Gastrocnemius medialis (tissue), 4 donors: ENCODE measurements around the gene LCAT. TPM values are rescaled to one million over a fixed set of nuclear protein-coding genes. Genes with fewer than 3 reads are reported as not detected.
A peak's percentile ranks its signal among the peaks of the same experiment; 100 is the strongest.

ENCODE experiments used
- ATAC-seq, 2 donors: fragments of 150-250 bp; one replicate each; pipeline ENCODE4 v1.9.1; 2016
- DNase-seq, 2 donors: peaks; one replicate each; pipeline ENCODE4 v3.0.0-alpha.2; 2019
- H3K27ac ChIP-seq, 4 donors: fragments of 200-600 bp; sonication (generic); 1 replicate in 1 of 4; 2 replicates in 3 of 4; pipeline ENCODE4 v1.5.1; 2016 to 2018; ENCODE audit warnings: mild to moderate bottlenecking in 2 of 4, moderate library complexity in 1 of 4
- H3K27me3 ChIP-seq, 3 donors: fragments of 200-600 bp; sonication (generic) in 2 of 3; 1 replicate in 1 of 3; 2 replicates in 2 of 3; pipeline versions ENCODE4 v1.5.1 to v1.6.0; 2016 to 2019; ENCODE audit warnings: mild to moderate bottlenecking in 1 of 3, moderate library complexity in 1 of 3
- H3K36me3 ChIP-seq, 2 donors: fragments of 200-600 bp; sonication (generic) in 1 of 2; one replicate each; pipeline ENCODE4 v1.5.1; 2017 to 2018
- H3K4me1 ChIP-seq, 2 donors: fragments of 200-600 bp; sonication (generic) in 1 of 2; one replicate each; pipeline ENCODE4 v1.5.1; 2016 to 2017; ENCODE audit warnings: mild to moderate bottlenecking in 2 of 2
- H3K4me3 ChIP-seq, 4 donors: fragments of 200-600 bp; sonication (generic) in 3 of 4; 1 replicate in 1 of 4; 2 replicates in 3 of 4; pipeline ENCODE4 v1.5.1; 2016 to 2019; ENCODE audit warnings: mild to moderate bottlenecking in 2 of 4
- H3K9me3 ChIP-seq, 3 donors: fragments of 200-600 bp; sonication (generic) in 2 of 3; 1 replicate in 1 of 3; 2 replicates in 2 of 3; pipeline ENCODE4 v1.5.1; 2016 to 2019
- POLR2A ChIP-seq, 2 donors: fragments of 450-650 bp; IDR thresholded peaks; one replicate each; pipeline ENCODE4 v1.6.1; 2017; ENCODE audit warnings: antibody characterized with exemption in 2 of 2, mild to moderate bottlenecking in 2 of 2, moderate library complexity in 2 of 2
- in situ Hi-C, 4 donors: fragments of 200-750 bp; cut with MboI; loops; one replicate each; pipeline versions ENCODE4 v1.15.0 to v1.8.0; 2017; ENCODE audit warnings: low sequenced_read_pairs in 4 of 4
- intact Hi-C: fragments of 100-400 bp; cut with DNase I; formaldehyde crosslinking; loops from one replicate; pipeline ENCODE4 v1.15.1; 2023; ENCODE audit warnings: low total_unique reads
- total RNA-seq, 4 donors: library from RNA; depleted of rRNA; stranded (reverse); fragments of >200 nt; gene quantifications; one replicate each; pipeline versions ENCODE4 v1.1.0 to v1.2.3, GENCODE V29; 2016
- TF ChIP-seq, protein P1 (sequence below), 5 experiments: fragments of 450-650 bp in 3 of 5; fragments of 200-600 bp in 2 of 5; sonication (generic) in 2 of 5; IDR thresholded peaks in 4 of 5; conservative IDR thresholded peaks in 1 of 5; 1 replicate in 4 of 5; 2 replicates in 1 of 5; pipeline ENCODE4 v1.5.1; 2016 to 2019; ENCODE audit warnings: antibody characterized with exemption in 5 of 5, mild to moderate bottlenecking in 3 of 5, moderate library complexity in 3 of 5

LCAT gene
- total RNA-seq, 4 donors from 2014 or later: 2.5 to 18.7 (median 3.5) TPM

DNA sequence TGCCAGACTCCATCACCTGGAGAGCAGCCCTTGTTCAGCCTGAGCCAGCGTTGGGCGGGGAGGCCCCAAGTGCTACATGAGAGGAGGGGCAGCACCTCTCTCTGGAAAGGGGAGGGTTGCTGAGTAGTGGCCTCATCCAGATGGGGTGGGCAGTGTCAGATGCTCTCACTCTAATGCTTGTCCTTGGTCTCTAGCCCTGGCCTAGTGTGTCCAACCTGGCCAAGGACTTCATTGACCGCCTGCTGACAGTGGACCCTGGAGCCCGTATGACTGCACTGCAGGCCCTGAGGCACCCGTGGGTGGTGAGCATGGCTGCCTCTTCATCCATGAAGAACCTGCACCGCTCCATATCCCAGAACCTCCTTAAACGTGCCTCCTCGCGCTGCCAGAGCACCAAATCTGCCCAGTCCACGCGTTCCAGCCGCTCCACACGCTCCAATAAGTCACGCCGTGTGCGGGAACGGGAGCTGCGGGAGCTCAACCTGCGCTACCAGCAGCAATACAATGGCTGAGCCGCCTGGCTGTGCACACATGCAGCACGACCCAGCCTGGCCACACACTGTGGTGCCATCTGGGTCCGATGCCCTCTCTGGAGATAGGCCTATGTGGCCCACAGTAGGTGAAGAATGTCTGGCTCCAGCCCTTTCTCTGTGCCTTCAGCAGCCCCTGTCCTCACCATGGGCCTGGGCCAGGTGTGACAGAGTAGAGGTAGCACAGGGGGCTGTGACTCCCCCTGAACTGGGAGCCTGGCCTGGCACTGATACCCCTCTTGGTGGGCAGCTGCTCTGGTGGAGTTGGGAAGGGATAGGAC is 16.6 kb downstream of the LCAT start:
- peak overlapping the region; percentile 66 to 81 (median 78) for H3K27ac ChIP-seq
- no peaks in the 10 kb centered on the region for H3K27me3 ChIP-seq

DNA sequence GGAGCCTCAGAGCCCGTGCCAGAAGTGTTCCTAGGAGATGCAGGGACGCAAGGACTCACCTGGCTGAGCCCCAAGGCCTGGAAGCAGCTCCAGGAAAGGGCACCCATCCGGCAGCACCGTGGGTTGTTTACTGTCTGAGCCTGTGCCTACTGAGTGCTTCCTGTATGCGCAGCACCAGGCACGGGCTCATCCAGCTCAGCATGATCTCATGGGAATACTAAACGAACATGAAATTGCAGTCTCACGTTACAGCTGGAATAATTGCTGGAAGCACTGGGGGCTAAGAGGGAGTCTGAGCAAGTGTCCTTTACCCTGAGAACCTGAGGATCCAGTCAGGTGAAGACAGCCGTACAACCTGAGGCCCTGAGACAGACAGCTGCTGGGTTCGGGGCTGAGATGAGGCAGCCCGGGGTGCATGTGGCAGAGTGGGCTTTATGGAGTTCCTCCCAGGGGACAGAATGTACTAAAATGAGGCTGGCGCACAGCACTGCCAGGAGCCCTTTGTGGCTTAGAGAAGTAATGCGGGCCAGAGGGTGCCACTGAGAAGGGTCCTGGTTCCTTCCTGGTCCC is 17.7 kb downstream of the LCAT start:
- H3K4me1 ChIP-seq: peaks cover 44 to 55% of the 10 kb centered on the region in 2 donors
- peak overlapping the region in 1 of 4 donors; percentile 28 for H3K4me3 ChIP-seq
- H3K27ac ChIP-seq: peak overlapping the region; percentile 66 to 81 (median 78)
- ATAC-seq (peak; percentile 66 to 71), DNase-seq (peak in 1 of 2 donors; percentile 67)
- peaks cover 0 to 10% of the 10 kb centered on the region in 2 donors for H3K36me3 ChIP-seq
- intact Hi-C loops: loop anchor here (5.0 to 10.0 kb wide), 2 partner anchors 84 to 251 kb away; partner anchors contain the start of gene THAP11
- no peaks in the 10 kb centered on the region for H3K9me3 ChIP-seq
- peak in 1 of 2 donors; percentile 43 for TF ChIP-seq POLR2A (IDR thresholded peaks at IDR 0.05)
- TF ChIP-seq, protein P1, sequence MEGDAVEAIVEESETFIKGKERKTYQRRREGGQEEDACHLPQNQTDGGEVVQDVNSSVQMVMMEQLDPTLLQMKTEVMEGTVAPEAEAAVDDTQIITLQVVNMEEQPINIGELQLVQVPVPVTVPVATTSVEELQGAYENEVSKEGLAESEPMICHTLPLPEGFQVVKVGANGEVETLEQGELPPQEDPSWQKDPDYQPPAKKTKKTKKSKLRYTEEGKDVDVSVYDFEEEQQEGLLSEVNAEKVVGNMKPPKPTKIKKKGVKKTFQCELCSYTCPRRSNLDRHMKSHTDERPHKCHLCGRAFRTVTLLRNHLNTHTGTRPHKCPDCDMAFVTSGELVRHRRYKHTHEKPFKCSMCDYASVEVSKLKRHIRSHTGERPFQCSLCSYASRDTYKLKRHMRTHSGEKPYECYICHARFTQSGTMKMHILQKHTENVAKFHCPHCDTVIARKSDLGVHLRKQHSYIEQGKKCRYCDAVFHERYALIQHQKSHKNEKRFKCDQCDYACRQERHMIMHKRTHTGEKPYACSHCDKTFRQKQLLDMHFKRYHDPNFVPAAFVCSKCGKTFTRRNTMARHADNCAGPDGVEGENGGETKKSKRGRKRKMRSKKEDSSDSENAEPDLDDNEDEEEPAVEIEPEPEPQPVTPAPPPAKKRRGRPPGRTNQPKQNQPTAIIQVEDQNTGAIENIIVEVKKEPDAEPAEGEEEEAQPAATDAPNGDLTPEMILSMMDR (IDR thresholded peaks at IDR 0.05 in 4 of 5, conservative IDR thresholded peaks at IDR 0.05 in 1 of 5): peak in 2 of 5 experiments; percentile 14 to 19
- H3K27me3 ChIP-seq: no peaks in the 10 kb centered on the region
- in situ Hi-C loops: loop anchor here (5.0 to 10.0 kb wide), 3 partner anchors 101 to 111 kb away; no protein-coding TSS in a partner anchor

More for the DNA sequence above, 16.6 kb downstream of the LCAT start:
- intact Hi-C loops: loop anchor here (5.0 to 10.0 kb wide), 2 partner anchors 85 to 253 kb away; partner anchors contain the start of gene THAP11
- DNase-seq (peak in 1 of 2 donors; percentile 16), ATAC-seq (no peak)
- H3K4me1 ChIP-seq: peaks cover 33 to 44% of the 10 kb centered on the region in 2 donors
- in situ Hi-C loops: loop anchor here (5.0 to 10.0 kb wide), 3 partner anchors 103 to 113 kb away; no protein-coding TSS in a partner anchor
- no peak for TF ChIP-seq POLR2A (IDR thresholded peaks at IDR 0.05)
- TF ChIP-seq, protein P1 (IDR thresholded peaks at IDR 0.05 in 4 of 5, conservative IDR thresholded peaks at IDR 0.05 in 1 of 5): no peak
- peaks cover 0 to 10% of the 10 kb centered on the region in 2 donors for H3K36me3 ChIP-seq
- no peak overlapping the region for H3K4me3 ChIP-seq
- no peaks in the 10 kb centered on the region for H3K9me3 ChIP-seq

DNA sequence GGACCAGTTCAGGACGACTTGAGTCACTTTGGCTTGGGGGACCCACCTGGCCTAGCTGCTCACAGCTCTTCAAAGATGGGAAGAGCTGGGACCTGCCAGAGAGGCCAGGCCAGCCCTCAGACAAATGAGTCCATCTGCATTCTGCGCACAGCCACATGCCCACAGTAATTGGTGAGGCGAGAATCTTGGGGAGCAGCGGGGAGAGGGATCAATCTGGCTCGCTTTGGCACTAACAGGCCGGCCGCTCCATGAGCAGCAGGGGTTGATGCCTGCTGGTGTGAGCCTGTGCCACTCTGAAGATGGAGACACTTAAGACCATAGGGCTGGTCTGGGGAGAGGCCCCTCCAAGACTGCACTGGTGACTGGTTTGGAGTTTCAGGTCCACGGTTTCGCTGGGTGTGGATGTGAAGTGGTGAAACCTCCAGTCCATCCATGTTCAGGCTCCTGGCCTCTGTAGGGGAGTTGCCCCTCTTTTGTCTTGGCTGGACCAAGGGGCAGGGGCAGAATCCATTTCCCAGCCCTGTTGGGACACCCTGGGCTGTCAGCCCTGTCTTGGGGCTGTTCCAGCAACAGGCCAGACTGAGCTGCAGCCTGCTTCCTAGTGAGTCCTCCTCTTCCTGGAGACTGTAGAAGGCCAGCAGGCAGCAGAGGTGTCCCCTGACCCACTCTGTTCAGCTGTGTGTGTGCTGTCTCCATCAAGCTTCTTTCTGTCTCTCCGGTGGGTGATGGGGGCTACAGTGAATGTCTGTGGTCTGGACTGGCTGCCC is 19.6 kb downstream of the LCAT start:
- H3K9me3 ChIP-seq: no peaks in the 10 kb centered on the region
- TF ChIP-seq POLR2A (IDR thresholded peaks at IDR 0.05): no peak
- intact Hi-C loops: loop anchor here (10.0 kb wide), 1 partner anchor 250 kb away; no protein-coding TSS in a partner anchor
- H3K36me3 ChIP-seq: peaks cover 0 to 10% of the 10 kb centered on the region in 2 donors
- H3K27me3 ChIP-seq: no peaks in the 10 kb centered on the region
- H3K27ac ChIP-seq: peak overlapping the region; percentile 66 to 81 (median 78)
- in situ Hi-C loops: loop anchor here in 3 of 4 donors (10.0 kb wide), 2 partner anchors 100 to 110 kb away; no protein-coding TSS in a partner anchor
- H3K4me1 ChIP-seq: peaks cover 63 to 74% of the 10 kb centered on the region in 2 donors
- no peak overlapping the region for H3K4me3 ChIP-seq
- ATAC-seq: no peak
- DNase-seq: no peak

DNA sequence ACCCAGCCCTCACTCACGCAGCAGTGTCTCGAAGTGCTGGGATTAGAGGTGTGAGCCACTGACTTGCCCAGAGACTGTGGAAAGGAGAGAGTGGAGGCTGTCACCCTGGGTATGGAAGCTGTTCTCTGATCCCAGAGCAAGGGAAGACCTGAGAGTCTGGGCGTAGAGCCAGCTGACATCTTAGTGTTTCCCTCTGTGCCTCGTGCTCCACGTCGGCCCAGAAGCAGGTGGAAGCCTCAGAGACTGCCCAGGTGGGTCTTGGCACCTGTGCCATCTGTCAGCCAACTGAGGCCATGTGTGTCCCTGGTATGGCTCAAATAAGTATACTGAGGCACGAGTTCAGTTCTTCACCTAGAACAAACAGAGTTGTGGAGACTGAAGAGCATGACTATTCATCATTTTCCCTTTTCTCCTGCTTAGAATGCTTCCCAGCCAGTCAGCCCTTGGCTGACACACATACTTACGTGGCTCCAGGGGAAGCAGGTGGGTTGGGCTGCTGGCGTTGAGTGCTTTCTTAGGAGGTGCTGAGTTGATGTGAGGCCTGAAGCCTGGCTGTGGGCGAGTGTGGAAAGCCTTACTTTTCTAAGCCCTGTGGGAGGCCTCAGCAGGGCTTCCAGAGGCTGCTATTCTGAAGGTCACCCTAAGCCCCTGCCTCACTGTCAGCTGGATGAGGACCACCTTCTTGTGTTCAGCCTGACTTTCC is 20.4 kb downstream of the LCAT start:
- in situ Hi-C loops (loop anchor here in 3 of 4 donors (10.0 kb wide), 2 partner anchors 99 to 109 kb away; no protein-coding TSS in a partner anchor), intact Hi-C loops (loop anchor here (10.0 kb wide), 1 partner anchor 249 kb away; no protein-coding TSS in a partner anchor)
- H3K27me3 ChIP-seq: no peaks in the 10 kb centered on the region
- TF ChIP-seq, protein P1 (IDR thresholded peaks at IDR 0.05 in 4 of 5, conservative IDR thresholded peaks at IDR 0.05 in 1 of 5): no peak
- ATAC-seq (no peak), DNase-seq (peak in 1 of 2 donors; percentile 35)
- H3K36me3 ChIP-seq: peaks cover 0 to 10% of the 10 kb centered on the region in 2 donors
- H3K4me1 ChIP-seq: peaks cover 70 to 81% of the 10 kb centered on the region in 2 donors
- H3K4me3 ChIP-seq: no peak overlapping the region
- peak overlapping the region; percentile 66 to 81 (median 78) for H3K27ac ChIP-seq
- H3K9me3 ChIP-seq: no peaks in the 10 kb centered on the region
